Ammon's horn (tissue), 1 donor: ENCODE measurements around the gene LY6G6D.
A peak's percentile ranks its signal among the peaks of the same experiment; 100 is the strongest.

Experiments used
- DNase-seq: peaks from one replicate; pipeline ENCODE4 v3.0.0-alpha.2; 2016; ENCODE audit warnings: low spot score

The LY6G6D gene

DNA sequence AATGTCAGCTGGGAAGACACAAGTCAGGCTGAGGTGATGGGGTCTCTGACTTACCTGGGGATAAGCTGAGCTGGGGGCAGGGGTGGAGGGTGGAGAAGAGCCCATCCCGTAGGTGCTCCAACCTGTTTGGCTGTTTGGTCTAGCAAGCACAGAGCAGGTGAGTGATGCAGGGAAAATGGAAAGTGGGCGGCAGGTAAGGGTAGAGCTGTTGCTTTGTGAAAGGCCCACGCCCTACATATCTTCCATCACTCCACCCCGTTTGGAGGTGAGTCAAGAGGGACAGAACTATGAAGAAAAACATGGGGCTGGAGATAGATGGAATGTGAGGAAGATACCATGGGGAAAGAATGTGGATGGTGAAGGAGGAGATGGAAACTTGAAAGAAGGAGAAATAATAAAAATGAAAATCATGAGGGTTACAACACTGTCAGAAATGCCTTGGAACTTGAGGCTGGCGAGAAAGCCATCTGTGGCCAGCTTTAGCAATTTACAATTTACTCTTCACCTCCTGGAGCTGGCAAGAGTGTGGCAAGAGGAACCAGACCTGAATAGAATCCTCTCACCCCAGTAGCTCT is 5.1 kb downstream of the LY6G6D start:
- no peak for DNase-seq

GRCh38 chr6:31721351-31722020 is 6.3 kb downstream of the LY6G6D start, which contains the start of gene LY6G6C:
TSS of gene LY6G6C (minus strand) at chr6:31721746. CDS start at chr6:31721679, 67 bp downstream.
- DNase-seq: no peak

GRCh38 chr6:31722173-31722572 is 7.0 kb downstream of the LY6G6D start:
- no peak for DNase-seq

DNA sequence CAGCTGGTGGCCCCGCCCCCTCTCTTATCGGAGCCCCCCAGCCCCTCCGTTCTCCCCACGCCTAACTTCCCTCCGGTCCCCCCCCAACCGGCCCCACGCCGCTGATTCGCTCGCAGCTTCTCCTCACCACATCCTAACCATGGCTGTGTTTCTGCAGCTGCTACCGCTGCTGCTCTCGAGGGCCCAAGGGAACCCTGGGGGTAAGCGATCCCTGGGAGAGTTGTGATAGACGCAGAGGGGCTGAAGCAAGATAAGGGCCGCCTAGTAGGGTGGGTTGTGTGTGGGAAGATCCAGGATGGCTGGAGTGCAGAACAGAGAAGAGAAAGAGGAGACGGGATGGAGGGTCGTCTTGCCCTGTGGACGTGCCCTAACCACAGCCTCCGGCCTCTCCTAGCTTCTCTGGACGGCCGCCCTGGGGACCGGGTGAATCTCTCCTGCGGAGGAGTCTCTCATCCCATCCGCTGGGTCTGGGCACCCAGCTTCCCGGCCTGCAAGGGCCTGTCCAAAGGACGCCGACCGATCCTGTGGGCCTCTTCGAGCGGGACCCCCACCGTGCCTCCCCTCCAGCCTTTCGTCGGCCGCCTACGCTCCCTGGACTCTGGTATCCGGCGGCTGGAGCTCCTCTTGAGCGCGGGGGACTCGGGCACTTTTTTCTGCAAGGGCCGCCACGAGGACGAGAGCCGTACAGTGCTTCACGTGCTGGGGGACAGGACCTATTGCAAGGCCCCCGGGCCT is 8.3 kb downstream of the LY6G6D start, which contains the start of gene MPIG6B:
Gene MPIG6B (plus strand): TSS at position 129 of the 735 bp plus-strand sequence. CDS start 11 bp downstream, at position 140.
- no peak for DNase-seq

DNA sequence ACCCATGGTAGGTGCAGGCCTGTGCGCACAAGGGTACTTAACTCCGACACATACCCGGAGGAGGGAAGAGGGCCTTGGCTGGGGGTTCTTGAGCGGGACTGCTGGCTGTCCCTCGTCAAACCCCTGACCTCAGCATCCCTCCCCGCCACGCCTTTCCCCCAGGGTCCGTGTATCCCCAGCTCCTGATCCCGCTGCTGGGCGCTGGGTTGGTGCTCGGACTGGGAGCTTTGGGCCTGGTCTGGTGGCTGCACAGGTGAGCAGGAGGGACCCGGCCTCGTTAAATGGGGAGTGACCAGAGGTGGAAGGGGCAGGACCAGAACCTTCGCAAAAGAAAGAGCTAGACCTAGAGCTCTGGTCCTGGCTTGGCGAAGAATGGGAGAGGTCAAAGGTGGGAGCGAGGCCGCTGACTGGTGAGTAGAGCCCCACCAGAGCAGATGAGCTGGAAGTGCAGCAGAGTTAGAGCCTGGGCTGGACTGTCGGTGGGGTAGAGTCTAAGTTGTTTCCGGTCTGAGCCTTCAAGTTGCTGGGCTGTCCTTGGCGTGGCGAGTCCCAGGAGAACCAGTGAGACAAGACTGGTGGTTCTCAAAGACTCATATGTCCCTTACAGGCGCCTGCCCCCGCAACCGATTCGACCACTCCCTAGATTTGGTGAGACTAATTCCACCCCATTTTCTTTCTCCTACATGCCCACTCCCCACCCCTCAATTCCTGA is 9.0 kb downstream of the LY6G6D start:
- no peak for DNase-seq

DNA sequence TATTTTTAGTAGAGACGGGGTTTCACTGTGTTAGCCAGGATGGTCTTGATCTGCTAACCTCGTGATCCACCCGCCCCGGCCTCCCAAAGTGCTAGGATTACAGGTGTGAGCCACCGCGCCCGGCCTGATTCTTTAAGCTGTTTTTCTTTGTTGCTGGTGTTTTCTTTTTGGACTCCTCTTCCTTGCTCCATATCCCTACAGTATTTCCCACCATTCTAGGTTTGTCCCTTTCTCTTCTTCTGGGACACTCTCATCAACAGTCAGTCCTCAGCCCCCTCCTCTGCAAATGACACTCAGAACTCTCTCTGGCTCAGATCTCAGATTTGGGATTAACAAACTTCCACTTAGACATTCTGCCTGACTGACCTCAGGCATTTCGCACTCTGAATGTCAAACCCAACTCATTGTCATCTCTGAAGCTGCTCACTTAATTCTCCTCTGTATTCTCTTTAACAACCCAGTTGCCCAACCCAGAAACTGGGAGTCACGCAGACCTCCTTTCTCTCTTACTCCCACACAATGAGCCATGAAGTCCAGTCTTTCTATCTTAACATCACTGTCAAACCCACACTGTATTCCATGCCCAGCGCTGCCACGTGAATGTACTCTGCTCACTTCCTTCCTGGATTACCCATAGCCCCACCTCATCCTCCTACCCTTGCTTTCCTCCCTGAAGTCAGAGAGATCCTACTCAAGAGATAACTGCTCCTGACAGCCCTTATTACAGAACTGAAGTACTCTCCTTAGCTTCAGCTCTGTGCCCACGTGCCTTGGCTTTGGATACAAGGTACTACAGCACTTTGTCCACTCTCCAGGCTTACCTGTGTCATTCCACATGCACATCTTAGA is 10.6 kb downstream of the LY6G6D start:
- no peak for DNase-seq

DNA sequence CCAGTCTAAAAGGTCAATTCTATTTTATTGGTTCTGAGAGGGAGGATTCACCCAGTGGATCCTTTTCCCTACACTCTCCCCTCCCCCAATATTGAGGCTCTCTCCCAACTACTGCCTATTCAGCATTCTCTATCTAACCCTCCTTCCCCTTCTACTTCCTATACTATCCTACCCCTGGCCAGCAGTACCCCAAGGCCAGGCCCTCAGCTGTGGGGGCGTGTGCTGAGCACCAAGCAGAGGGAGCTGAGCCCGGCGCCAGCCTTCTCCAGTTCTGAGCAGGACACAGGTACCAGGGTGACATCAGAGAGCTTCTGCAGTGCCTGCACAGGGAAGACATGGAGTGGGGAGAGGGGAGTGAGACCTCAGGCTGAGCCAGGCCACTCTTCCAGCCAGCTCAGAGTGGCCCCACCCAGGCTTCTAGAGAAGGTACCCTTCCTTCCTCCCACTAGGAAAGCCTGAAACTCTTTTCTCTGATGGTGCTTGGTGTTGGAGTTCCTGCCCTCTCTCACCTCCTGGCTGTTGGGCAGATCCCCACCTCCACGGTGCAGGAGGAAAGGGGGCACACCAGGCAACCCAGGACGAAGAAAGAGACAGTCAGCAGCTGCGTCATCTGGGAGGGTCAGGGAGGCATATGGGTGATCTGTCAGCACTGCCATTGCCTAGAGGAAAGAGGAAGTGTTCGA is 12.0 kb downstream of the LY6G6D start:
- peak; percentile 64 for DNase-seq

DNA sequence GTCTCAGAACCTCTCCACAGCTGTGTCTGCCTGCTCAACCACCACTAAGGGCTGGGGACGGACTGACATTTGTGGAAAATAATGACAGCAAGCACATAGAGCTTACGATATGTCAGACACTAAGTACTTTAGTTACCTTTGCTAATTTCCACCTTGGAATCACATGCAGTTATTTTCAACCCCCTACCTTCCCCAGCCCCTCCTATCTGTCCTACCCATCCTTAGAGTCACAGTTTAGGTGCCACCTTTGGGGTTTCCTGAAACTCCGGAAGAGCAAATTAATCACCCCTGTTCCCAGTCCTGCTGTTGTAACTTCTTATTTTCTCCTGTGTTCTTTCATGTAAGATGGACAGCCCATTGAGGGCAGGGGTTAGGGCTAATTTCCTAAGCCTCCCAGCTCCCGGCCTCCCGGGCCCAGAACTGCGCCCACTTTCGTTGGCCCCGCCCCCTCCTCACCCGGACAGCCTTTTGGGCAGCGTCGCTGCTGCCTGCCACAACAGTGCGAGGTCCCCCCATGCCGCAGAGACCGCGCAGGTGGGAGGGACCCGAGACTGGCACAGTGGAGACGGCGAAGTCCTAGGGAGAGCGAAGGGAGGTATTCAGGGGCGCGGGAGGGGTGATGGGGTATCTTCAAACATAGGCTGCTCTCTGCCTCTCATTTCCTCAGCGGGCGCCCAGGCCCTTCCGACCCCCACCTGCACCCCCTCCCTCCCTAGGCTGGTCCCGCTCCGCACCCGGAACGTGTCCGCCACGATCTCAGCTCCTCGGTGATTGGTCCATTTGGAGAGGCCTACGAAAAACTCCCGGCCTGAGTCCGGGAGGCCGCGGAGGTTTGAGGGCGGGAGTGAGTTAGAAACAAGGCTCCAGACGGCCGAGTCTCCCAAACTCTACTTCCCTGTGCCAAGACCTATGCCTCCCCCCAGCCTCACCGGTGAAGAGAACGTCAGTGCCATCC is 12.8 kb downstream of the LY6G6D start:
- DNase-seq: no peak

DNA sequence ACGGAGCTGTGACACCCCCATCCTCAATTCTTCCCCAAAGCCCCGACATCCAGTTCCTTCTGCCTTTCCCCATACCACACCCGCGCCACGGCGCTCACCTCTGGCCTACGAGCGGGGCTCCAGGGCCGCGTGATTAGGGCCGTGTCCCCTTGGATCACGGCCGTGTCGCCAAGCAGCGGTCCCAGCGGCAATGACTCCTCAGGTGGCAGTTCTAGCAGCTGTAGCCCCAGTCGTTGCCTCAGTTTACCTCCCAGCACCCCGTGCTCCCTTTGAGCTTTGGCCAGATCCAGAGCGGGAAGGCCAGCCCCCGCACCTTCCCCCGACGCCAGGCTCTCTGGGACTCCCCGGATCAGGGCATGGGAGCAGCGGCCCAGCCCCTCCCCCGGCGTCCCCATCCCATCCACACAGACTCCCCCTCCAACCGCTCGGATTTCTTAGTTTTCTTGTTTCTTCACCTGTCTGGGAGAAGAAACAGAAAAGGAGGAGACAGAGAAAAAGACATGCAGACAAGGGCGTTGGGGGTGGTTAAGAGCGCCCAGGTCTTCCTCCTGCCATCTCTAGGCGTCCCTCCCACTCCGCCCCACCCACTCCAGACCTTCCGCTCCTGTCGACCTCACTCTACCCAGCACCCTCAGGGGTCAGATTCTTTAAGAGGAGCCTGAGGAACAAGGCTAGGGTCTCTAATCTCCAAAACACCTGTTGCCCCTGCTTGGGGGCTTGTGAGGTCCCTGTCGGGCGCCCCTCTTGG is 13.8 kb downstream of the LY6G6D start, which contains the start of gene DDAH2:
Gene DDAH2 (minus strand): TSS at position 533 of the 748 bp plus-strand sequence. CDS start 138 bp downstream, at position 395.
- DNase-seq: no peak

GRCh38 chr6:31729515-31729978 is 14.4 kb downstream of the LY6G6D start:
- peak; percentile 84 for DNase-seq

DNA sequence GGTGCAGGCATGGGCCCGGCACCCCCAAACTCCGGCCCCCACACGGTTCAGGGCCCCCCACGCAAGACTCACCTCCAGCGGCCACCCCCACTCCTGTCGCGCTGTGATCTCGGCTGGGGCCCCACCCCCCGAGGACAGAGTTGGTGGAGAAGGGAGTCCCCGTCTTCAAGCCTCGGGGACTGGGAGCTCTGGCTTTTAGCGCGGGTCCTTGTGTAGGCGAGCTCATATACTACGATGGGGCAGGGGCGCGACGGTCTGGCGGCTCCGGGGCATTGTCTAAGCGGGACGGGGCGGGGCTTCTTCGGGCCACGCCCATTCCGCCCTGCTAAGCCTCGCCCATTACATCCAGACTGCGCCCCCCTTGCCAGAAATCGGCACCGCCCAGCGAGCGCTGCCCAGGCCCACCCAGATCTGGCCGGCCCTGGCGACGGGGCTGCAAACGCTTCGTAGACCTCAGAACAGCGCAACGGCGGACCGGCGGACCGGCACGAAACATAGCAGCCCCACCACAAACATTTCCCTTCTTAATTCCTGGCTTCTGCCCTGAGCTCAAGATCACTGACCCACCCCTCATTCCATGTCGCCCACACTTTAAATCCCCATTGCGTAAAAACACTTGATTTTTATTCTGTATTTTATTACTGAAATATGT is 15.0 kb downstream of the LY6G6D start:
- DNase-seq: peak; percentile 89

DNA sequence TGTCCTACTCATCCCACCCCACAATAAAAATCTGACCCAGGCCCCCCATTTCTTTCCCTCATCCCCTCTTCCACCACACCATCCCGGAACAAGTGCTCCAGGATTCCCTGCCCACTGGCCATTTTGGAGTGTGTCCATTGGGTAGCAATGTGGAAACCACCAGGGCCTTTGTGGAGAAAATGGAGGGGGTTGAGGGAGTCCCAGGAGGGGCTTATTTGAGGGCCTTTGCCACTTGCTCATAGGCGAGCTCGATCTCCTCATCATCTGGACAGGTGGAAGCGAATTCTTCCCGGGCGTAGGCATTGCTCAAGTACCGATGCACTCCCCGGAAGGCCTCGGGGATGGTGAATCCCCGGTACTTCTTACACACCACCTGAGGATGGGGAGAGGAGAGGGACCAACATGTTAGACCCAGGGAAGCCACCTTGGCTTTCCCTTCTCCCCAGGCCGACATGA is 15.5 kb downstream of the LY6G6D start:
- no peak for DNase-seq

GRCh38 chr6:31732029-31732428 is 16.9 kb downstream of the LY6G6D start:
- DNase-seq: no peak

- DNase-seq: no peak
Measured at GRCh38 chr6:31733734-31734133, 18.6 kb downstream of the LY6G6D start.

GRCh38 chr6:31734247-31734820 is 19.2 kb downstream of the LY6G6D start:
- no peak for DNase-seq

GRCh38 chr6:31734821-31735406 is 19.8 kb downstream of the LY6G6D start:
- DNase-seq: no peak
